Measurements from ENCODE around the gene GPS1.

DNA sequence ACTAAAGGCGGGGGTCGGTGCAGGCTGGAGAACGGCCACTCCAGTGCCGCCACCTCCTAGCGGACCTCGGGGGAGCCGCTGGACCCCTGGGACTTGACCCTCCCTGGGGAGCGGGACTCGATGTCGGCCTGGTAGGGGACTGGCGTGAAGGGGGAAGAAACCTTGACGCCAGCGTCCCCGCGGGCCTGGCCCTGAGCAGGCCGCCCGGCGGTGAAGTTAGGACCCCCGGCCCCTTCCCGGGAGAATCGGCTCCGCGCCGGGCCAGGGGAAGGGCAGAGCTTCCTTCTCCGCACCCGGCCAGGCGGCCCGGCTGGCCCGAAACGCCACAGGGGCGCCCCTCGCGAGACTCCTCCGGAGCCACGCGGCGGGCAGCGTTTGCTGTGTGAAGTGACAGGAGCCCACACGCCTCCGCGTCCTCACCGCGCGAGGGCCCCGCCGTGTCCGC lies 13.5 kb downstream of the GPS1 start:
- TF ChIP-seq, protein P1, sequence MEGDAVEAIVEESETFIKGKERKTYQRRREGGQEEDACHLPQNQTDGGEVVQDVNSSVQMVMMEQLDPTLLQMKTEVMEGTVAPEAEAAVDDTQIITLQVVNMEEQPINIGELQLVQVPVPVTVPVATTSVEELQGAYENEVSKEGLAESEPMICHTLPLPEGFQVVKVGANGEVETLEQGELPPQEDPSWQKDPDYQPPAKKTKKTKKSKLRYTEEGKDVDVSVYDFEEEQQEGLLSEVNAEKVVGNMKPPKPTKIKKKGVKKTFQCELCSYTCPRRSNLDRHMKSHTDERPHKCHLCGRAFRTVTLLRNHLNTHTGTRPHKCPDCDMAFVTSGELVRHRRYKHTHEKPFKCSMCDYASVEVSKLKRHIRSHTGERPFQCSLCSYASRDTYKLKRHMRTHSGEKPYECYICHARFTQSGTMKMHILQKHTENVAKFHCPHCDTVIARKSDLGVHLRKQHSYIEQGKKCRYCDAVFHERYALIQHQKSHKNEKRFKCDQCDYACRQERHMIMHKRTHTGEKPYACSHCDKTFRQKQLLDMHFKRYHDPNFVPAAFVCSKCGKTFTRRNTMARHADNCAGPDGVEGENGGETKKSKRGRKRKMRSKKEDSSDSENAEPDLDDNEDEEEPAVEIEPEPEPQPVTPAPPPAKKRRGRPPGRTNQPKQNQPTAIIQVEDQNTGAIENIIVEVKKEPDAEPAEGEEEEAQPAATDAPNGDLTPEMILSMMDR (IDR thresholded peaks at IDR 0.05; ENCODE audit: low read depth, low read length, missing input control) = no peak
- TF ChIP-seq, protein P2, sequence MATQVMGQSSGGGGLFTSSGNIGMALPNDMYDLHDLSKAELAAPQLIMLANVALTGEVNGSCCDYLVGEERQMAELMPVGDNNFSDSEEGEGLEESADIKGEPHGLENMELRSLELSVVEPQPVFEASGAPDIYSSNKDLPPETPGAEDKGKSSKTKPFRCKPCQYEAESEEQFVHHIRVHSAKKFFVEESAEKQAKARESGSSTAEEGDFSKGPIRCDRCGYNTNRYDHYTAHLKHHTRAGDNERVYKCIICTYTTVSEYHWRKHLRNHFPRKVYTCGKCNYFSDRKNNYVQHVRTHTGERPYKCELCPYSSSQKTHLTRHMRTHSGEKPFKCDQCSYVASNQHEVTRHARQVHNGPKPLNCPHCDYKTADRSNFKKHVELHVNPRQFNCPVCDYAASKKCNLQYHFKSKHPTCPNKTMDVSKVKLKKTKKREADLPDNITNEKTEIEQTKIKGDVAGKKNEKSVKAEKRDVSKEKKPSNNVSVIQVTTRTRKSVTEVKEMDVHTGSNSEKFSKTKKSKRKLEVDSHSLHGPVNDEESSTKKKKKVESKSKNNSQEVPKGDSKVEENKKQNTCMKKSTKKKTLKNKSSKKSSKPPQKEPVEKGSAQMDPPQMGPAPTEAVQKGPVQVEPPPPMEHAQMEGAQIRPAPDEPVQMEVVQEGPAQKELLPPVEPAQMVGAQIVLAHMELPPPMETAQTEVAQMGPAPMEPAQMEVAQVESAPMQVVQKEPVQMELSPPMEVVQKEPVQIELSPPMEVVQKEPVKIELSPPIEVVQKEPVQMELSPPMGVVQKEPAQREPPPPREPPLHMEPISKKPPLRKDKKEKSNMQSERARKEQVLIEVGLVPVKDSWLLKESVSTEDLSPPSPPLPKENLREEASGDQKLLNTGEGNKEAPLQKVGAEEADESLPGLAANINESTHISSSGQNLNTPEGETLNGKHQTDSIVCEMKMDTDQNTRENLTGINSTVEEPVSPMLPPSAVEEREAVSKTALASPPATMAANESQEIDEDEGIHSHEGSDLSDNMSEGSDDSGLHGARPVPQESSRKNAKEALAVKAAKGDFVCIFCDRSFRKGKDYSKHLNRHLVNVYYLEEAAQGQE (IDR thresholded peaks at IDR 0.05) = no peak
- TF ChIP-seq, protein P3, sequence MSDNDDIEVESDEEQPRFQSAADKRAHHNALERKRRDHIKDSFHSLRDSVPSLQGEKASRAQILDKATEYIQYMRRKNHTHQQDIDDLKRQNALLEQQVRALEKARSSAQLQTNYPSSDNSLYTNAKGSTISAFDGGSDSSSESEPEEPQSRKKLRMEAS (IDR thresholded peaks at IDR 0.05) = no peak

All from liver (tissue), 2 donors.